SU-DHL-6 (cell line): Measurements from ENCODE around the gene FAM98B.

Source experiments
- H2AFZ ChIP-seq: fragments of 200-600 bp; sonication (generic); 2 replicates; pipeline ENCODE4 v1.6.1; 2014; ENCODE audit warnings: low read depth, mild to moderate bottlenecking, moderate library complexity, mixed read lengths, antibody characterized with exemption, low read length; ENCODE audit not compliant: severe bottlenecking
- H3F3A ChIP-seq: fragments of 200-600 bp; shearing (Covaris generic); 2 replicates; pipeline ENCODE4 v1.6.0; 2016; ENCODE audit warnings: antibody characterized with exemption, mild to moderate bottlenecking; ENCODE audit not compliant: insufficient read depth
- H3K27ac ChIP-seq: fragments of 200-600 bp; sonication (generic); 2 replicates; pipeline ENCODE4 v1.5.1; 2016; ENCODE audit warnings: low read depth, mild to moderate bottlenecking, low read length, moderate library complexity, mixed read lengths
- H3K27me3 ChIP-seq: fragments of 200-600 bp; sonication (generic), shearing (Covaris generic); 2 replicates; pipeline ENCODE4 v1.6.0; 2014; ENCODE audit warnings: mild to moderate bottlenecking, low read length
- H3K36me3 ChIP-seq: fragments of 200-600 bp; sonication (generic); 2 replicates; pipeline ENCODE4 v1.6.1; 2014; ENCODE audit warnings: mild to moderate bottlenecking, low read length, mixed read lengths
- H3K4me2 ChIP-seq: fragments of 300-600, 200-600 bp; shearing (Covaris generic), sonication (generic); 2 replicates; pipeline ENCODE4 v1.6.0; 2014; ENCODE audit warnings: low read length, low read depth, mild to moderate bottlenecking; ENCODE audit not compliant: poor library complexity, severe bottlenecking
- H3K4me3 ChIP-seq: fragments of 200-600 bp; sonication (generic); 2 replicates; pipeline ENCODE4 v1.5.1; 2014; ENCODE audit warnings: antibody characterized with exemption, low read length, mild to moderate bottlenecking, mixed read lengths; ENCODE audit not compliant: insufficient read depth, poor library complexity, severe bottlenecking
- H3K79me2 ChIP-seq: fragments of 200-600 bp; sonication (generic); 2 replicates; pipeline ENCODE4 v1.6.1; 2014; ENCODE audit warnings: mild to moderate bottlenecking, low read length, moderate library complexity; ENCODE audit not compliant: insufficient read depth
- H3K9ac ChIP-seq: fragments of 200-600 bp; sonication (generic); 2 replicates; pipeline ENCODE4 v1.7.0; 2014; ENCODE audit warnings: mild to moderate bottlenecking, low read length
- H3K9me2 ChIP-seq: fragments of 200-600 bp; sonication (generic); replicated peaks from 2 replicates; pipeline ENCODE4 v1.6.1; 2014; ENCODE audit warnings: low read length; ENCODE audit not compliant: insufficient read depth
- H3K9me3 ChIP-seq: fragments of 200-600 bp; sonication (generic); 2 replicates; pipeline ENCODE4 v1.6.1; 2014; ENCODE audit warnings: low read length, mixed read lengths; ENCODE audit not compliant: insufficient read depth
- H4K20me1 ChIP-seq: fragments of 200-600 bp; sonication (generic); 2 replicates; pipeline ENCODE4 v1.6.1; 2014; ENCODE audit warnings: low read depth, mild to moderate bottlenecking, antibody characterized with exemption, low read length, moderate library complexity, mixed read lengths
- EZH2phosphoT487 ChIP-seq: fragments of 200-600 bp; sonication (generic), shearing (Covaris generic); conservative IDR thresholded peaks from 2 replicates; pipeline ENCODE4 v1.6.1; 2018; ENCODE audit warnings: mild to moderate bottlenecking, antibody characterized with exemption, low read length, moderate library complexity, mixed read lengths
- TF ChIP-seq, protein P1 (sequence below): fragments of 200-600 bp; sonication (generic); IDR thresholded peaks from one replicate; pipeline ENCODE4 v1.5.1; 2017; ENCODE audit warnings: antibody characterized with exemption, mild to moderate bottlenecking, low read length, moderate library complexity; ENCODE audit not compliant: insufficient read depth, poor library complexity, severe bottlenecking

Gene FAM98B

DNA sequence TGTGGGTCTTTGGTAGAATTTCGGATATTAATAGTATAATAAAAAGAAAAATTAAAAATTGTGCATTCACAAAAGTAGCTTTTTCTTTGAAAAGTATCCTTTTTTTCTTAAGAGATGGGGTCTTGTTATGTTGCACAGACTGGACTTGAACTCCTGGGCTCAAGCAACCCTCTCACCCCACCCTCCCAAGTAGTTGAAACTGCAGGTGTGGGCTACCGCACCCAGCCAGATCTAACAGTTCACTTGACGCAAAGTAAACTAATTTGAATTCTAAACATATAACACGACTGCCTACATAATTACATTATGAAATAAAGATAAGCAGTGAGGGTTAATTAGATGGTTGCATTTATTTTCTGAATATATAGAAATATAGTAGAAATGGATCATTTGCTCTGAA is 10.7 kb downstream of the FAM98B start:
- Histone ChIP-seq H3K36me3 (peaks cover 4% of the 10 kb centered on the region; the same call in 1 of the 2 replicates), H3K4me2 (no peak overlapping the region), H3K4me3 (no peak overlapping the region), H3K79me2 (peaks cover 49% of the 10 kb centered on the region), H3K9me2 (no peaks in the 10 kb centered on the region), H3K27me3 (no peaks in the 10 kb centered on the region), H4K20me1 (peaks cover 9% of the 10 kb centered on the region), H2AFZ (no peak overlapping the region), H3K27ac (no peak overlapping the region), H3K9ac (no peak overlapping the region), H3K9me3 (no peaks in the 10 kb centered on the region), H3F3A (0 out of 2 replicates have a peak, but pooled peaks cover 6% of the 10 kb centered on the region)
- TF ChIP-seq EZH2phosphoT487: no peak
- TF ChIP-seq, protein P1, sequence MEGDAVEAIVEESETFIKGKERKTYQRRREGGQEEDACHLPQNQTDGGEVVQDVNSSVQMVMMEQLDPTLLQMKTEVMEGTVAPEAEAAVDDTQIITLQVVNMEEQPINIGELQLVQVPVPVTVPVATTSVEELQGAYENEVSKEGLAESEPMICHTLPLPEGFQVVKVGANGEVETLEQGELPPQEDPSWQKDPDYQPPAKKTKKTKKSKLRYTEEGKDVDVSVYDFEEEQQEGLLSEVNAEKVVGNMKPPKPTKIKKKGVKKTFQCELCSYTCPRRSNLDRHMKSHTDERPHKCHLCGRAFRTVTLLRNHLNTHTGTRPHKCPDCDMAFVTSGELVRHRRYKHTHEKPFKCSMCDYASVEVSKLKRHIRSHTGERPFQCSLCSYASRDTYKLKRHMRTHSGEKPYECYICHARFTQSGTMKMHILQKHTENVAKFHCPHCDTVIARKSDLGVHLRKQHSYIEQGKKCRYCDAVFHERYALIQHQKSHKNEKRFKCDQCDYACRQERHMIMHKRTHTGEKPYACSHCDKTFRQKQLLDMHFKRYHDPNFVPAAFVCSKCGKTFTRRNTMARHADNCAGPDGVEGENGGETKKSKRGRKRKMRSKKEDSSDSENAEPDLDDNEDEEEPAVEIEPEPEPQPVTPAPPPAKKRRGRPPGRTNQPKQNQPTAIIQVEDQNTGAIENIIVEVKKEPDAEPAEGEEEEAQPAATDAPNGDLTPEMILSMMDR: no peak

DNA sequence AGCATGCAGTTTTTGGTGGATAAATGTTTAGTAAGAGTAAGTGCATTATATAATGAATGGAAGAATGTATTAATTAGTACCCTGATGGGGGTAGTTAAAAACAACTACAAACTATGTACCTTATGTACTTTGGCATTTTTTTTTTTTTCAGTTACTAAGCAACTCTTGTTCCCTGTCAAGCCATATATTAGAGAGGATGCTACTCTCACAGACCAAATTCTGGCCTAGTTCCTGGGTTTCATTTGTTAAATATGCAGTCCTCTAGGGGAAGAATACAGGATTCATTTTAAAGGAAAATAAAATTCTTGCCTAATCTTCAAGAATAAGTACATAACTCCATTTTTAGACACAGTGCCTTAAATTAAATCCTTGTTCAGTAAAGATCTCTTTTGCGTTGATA is 16.9 kb downstream of the FAM98B start:
- TF ChIP-seq, protein P1: no peak
- no peak for TF ChIP-seq EZH2phosphoT487
- H3K9me3 ChIP-seq: no peaks in the 10 kb centered on the region
- no peaks in the 10 kb centered on the region for H3K9me2 ChIP-seq
- peaks cover 23% of the 10 kb centered on the region for H3K36me3 ChIP-seq
- no peaks in the 10 kb centered on the region for H4K20me1 ChIP-seq
- H3K9ac ChIP-seq: no peak overlapping the region
- H3K27me3 ChIP-seq: no peaks in the 10 kb centered on the region
- no peak overlapping the region for H3K4me3 ChIP-seq
- H3F3A ChIP-seq: peaks cover 4% of the 10 kb centered on the region; the same call in 1 of the 2 replicates
- H2AFZ ChIP-seq: no peak overlapping the region
- no peak overlapping the region for H3K4me2 ChIP-seq
- no peak overlapping the region for H3K27ac ChIP-seq
- H3K79me2 ChIP-seq: no peaks in the 10 kb centered on the region

DNA sequence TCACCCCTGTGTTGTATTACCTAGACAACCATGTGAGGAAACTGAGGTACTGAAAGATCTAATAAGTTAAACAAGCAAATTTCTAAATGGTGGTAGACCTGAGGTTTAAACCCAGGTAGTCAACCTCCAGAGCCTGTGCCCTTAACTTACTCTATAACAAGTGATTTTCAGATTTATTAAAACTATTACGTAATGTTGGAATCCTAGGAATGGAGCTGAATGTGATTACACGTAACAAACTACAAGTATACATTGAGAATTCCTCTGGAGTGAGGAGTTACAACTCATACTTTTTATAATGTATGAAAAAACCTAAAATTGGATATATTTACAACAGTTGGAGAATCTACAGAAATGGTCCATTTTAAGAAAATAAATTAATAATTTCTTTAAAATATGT is 18.0 kb downstream of the FAM98B start:
- H3K27me3 ChIP-seq: no peaks in the 10 kb centered on the region
- H3F3A ChIP-seq: peaks cover 4% of the 10 kb centered on the region; the same call in 1 of the 2 replicates
- no peak overlapping the region for H3K4me2 ChIP-seq
- no peak overlapping the region for H2AFZ ChIP-seq
- no peak overlapping the region for H3K9ac ChIP-seq
- H3K79me2 ChIP-seq: no peaks in the 10 kb centered on the region
- no peak overlapping the region for H3K27ac ChIP-seq
- TF ChIP-seq, protein P1: no peak
- no peak for TF ChIP-seq EZH2phosphoT487
- no peaks in the 10 kb centered on the region for H3K9me2 ChIP-seq
- no peaks in the 10 kb centered on the region for H4K20me1 ChIP-seq
- H3K9me3 ChIP-seq: no peaks in the 10 kb centered on the region
- peaks cover 22% of the 10 kb centered on the region for H3K36me3 ChIP-seq
- no peak overlapping the region for H3K4me3 ChIP-seq
